Right ventricle myocardium superior (tissue), 1 donor: ENCODE data around the gene HOXA9. TPM values are rescaled to one million over a fixed set of nuclear protein-coding genes. Genes with fewer than 3 reads are reported as not detected.

Experiments
- ATAC-seq: fragments of 200-7000 bp; cut with Tn5 transposase; one replicate; pipeline ENCODE4 v1.9.1; 2020; ENCODE audit warnings: mild to moderate bottlenecking; ENCODE audit not compliant: poor library complexity
- DNase-seq: peaks from one replicate; pipeline ENCODE4 v3.0.0-alpha.2; 2020
- intact Hi-C: fragments of 100-400 bp; cut with DNase I; formaldehyde crosslinking; loops from one replicate; pipeline ENCODE4 v1.11.2; 2022
- total RNA-seq: library from RNA; stranded (reverse); fragmentation: NEBNext Ultra II Directional; extraction: Animal tissue kit (Norgen Biotek cat#: 25700); gene quantifications from one replicate; pipeline ENCODE4 v1.2.1, GENCODE V29; 2021
- donor health status: DM: no; HTN: yes; CAD: no; lungs with severe emphysema.

Gene HOXA9
- total RNA-seq, 1 donor from 2014 or later, result not detected

- intact Hi-C loops, result loop anchor here (10.0 kb wide), 2 partner anchors 383 to 723 kb away; no protein-coding TSS in a partner anchor
- DNase-seq, result no peak
- ATAC-seq, result no peak
Measured at GRCh38 chr7:27202018-27202861, 36.9 kb upstream of the HOXA9 start.

DNA sequence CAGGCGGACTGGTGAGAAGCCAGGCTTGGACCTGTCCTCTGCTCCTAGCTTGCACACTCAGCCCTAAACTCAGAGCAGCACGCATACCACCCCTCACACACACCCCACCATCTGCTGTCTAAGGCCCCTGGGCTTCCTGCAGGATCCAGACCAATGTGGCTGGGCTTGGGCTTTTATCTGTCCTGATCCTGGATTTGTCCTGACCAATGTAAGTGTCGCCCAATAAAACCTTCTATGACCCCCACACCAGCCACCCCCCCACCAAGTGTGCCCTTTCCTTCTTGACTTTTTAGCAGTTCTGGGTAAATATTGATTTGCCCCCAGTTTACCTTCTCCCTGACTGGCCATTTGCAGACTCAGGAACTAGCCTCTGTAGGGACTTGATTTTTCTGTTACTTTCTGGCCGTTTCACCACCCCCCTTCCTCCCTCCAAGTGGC lies 36.3 kb upstream of the HOXA9 start:
- DNase-seq (no peak), ATAC-seq (no peak)
- intact Hi-C loops, result loop anchor here (10.0 kb wide), 2 partner anchors 383 to 723 kb away; no protein-coding TSS in a partner anchor

GRCh38 chr7:27200761-27201579 lies 35.6 kb upstream of the HOXA9 start:
- peak; percentile 32 for ATAC-seq
- DNase-seq, result no peak
- intact Hi-C loops, result loop anchor here (10.0 kb wide), 2 partner anchors 384 to 724 kb away; no protein-coding TSS in a partner anchor

DNA sequence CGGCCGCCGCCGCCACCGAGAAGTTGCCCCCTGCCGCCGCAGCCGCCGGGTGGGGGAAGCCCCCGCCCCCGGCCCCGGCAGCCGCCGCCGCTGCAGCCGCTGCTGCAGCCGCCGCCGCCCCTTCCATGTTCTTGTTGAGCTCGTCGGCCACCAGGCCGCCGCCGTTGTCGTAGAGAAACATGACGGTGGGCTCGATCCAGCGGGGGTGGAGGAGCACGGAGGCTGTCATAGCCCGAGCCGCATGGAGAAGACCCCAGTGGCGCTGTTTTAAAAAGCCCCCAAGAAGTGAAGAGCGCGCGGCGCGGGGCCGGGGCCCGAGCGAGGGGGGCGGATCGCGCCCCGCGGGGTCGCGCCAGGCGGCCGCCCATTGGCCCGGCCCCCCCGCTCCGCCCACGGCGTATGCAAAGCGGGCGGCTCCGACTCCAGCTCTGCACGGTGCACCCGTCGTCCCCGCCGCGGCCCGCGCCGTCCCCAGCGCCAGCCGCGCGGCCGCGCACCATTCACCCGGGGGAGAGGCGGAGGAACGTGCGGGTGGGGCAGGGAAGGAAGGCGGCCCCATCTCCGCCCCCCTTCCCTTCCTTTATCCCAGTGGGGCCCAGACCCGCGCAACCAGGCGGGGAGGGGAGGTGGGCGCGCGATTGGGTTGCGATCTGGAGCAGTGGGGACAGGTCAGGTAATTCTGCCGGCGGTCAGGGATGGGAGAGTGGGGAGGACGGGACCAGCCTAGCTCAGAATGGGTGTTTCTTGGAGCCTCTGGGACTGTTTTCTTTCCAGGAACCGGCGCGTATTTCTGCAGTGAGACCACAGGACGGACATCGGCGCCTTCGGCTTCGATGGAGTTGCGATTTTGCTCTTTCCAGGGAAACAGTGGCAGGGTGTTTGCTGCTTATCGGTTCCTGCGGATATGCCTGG lies 34.8 kb upstream of the HOXA9 start, which contains the start of gene HOXA13:
Gene HOXA13, minus strand, starts transcription at position 243 of the 912 bp plus-strand sequence. Its CDS starts 14 bp downstream, at position 229.
- no peak for DNase-seq
- ATAC-seq, result peak; percentile 55
- intact Hi-C loops, result loop anchor here (10.0 kb wide), 4 partner anchors 385 to 875 kb away; no protein-coding TSS in a partner anchor

DNA sequence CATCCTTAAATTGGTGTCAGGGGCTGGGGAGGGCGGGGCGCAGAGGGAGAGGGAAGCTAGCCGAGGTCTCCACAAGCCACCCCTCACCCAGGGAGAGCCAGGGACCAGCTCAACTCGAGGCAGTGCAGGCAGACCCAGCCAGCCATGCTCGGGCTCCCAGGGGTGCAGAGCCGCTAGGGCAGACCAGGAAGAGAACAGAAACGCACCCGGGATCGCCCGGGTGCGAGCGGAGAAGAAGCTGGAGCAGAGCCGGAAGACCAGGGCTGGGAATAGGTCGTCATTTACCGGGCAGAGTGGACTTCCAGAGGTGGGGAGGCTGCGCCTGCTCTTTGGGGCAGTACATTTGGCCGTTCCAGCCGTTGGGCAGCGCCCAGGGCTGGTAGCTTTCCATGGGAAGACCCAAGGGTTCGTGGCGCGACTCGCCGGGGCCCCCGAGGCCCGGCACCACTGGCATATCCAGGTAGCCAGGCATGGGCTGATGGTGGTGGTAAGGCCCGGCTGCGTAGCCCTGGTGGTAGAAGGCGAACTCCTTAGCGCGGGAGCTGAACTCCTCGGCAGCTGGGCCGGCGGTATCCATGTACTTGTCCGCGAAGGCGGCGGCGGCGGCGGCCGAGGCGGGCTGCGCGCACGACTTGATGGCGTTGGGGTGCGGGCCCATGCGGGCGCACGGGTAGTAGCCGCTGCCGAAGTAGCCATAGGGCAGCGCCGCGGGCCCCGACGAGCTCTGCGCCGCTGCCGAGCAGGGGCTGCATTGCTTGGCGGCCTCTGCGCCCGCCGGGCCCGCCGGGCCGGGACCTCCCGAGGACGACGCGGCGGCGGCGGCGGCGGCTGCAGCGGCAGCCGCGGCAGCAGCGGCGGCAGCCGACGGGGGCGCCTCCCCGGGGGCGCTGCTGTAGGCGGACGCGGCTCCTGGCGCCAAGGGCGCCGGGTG lies 33.8 kb upstream of the HOXA9 start:
- DNase-seq, result no peak
- ATAC-seq, result no peak
- intact Hi-C loops, result loop anchor here (10.0 kb wide), 2 partner anchors 826 to 876 kb away; no protein-coding TSS in a partner anchor

GRCh38 chr7:27198138-27198841 lies 33.0 kb upstream of the HOXA9 start:
- DNase-seq, result no peak
- intact Hi-C loops, result loop anchor here (10.0 kb wide), 2 partner anchors 827 to 877 kb away; no protein-coding TSS in a partner anchor

DNA sequence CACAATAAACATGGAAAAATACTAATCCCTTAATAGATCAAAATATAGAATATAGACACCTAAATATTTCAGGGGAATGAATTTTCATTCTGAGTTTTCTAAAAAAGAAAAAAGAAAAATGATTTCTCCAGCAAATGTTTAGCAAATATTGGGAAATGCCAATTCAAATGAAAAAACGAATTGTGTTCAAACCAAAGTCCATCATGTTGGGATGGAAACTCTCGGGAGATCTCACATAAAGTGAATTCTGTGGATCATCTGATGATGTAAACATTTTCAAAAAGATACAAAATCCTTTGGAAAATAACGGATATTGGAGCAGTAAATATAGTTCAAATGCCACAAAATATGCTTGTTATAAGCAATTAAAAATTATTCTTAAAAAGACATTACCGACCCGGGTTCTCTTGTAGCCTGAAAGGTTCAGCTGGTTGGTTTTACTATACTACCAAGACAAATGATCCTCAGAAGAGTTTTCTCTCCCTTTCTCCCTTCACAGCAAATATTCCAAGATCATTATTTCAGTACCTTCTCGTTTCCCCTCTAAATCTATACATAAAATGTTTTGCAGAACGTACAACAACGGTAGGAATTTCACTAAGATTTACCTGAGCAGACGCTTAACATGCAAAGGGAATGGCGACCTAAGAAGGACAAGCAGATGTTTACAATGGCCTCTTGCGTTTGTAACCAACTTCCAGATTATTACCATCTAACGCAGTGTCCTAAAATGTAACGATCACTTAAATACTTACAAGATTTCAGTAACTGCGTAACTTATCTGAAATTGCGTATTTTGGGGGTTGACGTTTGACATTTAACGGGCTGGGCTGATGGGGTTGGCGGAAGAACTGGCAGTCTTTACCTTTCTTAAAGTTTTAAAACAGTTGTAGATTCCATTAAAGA lies 32.1 kb upstream of the HOXA9 start:
- intact Hi-C loops, result loop anchor here (10.0 kb wide), 2 partner anchors 827 to 877 kb away; no protein-coding TSS in a partner anchor
- DNase-seq (no peak), ATAC-seq (no peak)

More at GRCh38 chr7:27198138-27198841, 33.0 kb upstream of the HOXA9 start:
- ATAC-seq, result no peak

DNA sequence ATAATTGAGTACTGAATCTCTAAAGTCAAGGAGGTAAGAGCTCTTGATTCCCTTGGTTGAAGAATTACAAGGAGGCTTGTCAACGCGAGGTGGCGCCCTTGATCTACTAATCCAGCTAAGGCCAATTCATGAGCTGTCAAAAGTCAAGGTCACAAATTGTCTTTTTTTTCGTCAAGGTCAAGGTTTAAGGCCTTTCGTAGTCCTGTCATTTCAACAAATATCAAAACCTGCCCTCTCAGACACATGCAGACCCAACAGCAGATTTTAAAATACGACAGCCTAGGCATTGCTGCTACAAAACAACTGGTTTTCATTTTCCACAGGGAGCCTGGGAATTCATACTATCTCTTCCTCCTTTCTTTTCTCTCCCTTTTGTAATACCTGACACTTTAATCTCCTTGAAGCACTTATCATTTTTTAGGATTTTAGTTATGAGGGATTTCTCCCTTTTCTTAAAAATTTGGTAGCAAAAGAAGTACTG lies 31.0 kb upstream of the HOXA9 start:
- peak; percentile 53 for ATAC-seq
- intact Hi-C loops, result loop anchor here (10.0 kb wide), 2 partner anchors 828 to 878 kb away; no protein-coding TSS in a partner anchor

DNA sequence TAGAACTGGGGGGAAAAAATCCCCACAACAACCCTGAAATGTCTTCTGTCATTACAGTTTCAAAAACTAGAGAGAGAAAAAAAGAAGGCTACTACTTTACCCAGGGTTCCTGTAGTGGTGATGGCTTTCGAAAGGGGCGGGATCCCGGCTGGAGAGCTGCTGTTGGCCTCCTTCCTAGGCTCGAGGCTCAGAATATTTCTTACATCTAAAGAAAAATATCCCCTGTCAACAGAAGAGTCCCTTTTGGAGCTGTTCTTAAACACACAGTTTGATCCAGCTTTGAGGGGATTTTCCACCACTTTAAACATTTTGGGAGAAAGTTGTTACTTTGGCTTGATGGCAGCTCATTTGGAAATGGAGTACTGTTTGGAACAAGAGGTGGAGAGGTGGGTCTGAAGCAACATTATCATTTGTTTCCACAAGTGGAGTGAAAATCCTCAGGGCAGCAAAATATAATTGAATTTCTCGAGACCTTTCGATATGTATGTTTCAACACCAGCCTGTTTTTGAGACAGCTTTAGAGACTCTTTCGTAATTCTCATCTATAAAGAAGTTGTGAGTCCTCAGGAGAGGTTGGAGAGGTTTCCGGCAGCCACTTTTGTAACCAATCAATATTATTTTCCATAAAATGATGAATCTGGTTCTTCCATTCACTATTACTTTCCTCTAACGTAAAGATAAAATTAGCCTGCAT lies 29.5 kb upstream of the HOXA9 start:
- DNase-seq (no peak), ATAC-seq (no peak)
- intact Hi-C loops, result loop anchor here (10.0 kb wide), 2 partner anchors 830 to 880 kb away; no protein-coding TSS in a partner anchor

More for the DNA sequence above, 31.0 kb upstream of the HOXA9 start:
- DNase-seq, result peak; percentile 91

GRCh38 chr7:27194002-27194352 lies 28.6 kb upstream of the HOXA9 start:
- no peak for DNase-seq
- intact Hi-C loops, result loop anchor here (10.0 kb wide), 2 partner anchors 831 to 881 kb away; no protein-coding TSS in a partner anchor
- ATAC-seq, result no peak

DNA sequence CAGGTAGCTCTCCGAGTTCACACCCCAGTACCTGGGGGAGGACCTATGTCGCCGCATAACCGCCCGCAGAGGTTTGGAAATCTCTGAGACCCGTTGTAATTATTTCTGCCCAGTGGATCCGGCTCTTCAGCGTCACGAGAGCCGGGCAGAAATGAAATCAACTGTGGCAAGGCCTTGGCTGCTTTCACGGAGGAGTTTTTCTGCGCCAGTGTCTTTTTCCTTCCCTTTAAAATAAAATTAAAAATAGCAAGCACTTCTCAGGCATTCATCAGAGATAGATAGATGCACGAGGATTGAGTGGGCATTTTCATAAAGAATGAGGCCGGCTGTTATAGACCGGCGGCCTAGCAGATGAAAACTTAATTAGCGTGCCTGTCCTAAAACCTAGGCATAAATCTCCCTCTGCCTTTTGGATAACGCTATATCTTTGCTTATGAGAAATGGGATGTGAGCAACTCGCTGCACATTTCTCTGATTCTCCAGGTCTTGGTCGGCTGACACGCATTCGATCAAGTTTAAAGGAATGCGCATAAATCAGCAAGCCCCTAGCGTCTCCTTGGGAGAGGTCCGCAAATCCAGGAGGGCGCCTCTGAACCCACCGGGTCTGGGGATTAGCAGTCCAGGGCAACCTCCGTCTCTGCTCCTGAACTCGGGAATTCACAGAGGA lies 28.1 kb upstream of the HOXA9 start:
- no peak for ATAC-seq
- intact Hi-C loops, result loop anchor here (10.0 kb wide), 2 partner anchors 831 to 881 kb away; no protein-coding TSS in a partner anchor
- no peak for DNase-seq

DNA sequence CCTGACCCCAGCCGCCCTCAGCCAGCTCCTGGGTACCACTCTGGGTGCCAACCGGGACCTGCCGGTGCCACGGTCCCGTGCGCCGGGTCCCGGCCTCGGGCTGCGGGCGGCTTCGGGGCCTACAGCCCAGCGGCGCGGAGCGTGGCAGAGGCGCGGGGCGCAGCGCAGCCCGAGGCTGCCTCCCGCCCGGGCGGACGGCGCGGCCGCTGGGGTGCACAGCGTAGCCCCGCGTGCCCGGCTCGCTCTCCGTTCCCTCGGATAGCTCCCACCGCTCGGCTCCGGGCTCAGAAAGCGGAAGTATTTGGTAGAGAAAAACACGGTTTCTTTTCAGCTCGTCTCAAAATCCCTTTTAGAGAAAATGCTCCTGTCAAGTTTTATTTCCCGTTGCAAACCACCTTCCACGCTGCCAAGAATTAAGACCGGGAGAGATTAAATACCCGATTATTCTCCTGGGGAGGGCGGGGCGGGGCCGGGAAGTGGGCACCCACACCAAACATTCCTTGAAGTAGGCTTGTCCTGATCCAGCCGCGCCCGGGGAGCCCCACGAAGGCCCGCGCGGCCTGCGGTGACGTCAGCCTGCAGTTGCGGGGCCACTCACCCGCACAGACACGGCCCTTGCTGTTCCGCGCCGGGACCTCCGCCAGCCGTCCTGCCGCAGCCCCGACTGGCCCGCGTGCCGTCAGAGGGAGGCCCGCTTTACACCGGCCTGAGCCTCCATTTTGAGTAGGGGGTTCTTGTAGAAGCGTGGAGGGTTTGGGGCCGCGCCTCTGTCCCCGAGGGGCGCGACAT lies 27.4 kb upstream of the HOXA9 start:
- ATAC-seq (no peak), DNase-seq (no peak)
- intact Hi-C loops, result loop anchor here (10.0 kb wide), 2 partner anchors 832 to 882 kb away; no protein-coding TSS in a partner anchor
